HL-60 (cell line): Measurements from ENCODE around the gene CFAP57.

Source experiments
- POLR2AphosphoS5 ChIP-seq: IDR thresholded peaks from 2 replicates; pipeline ENCODE4 v1.6.1; 2012; ENCODE audit warnings: low read depth
- TF ChIP-seq, protein P1 (sequence below): IDR thresholded peaks from one replicate; pipeline ENCODE4 v1.5.1; 2011; ENCODE audit warnings: low read length, control low read depth, inconsistent platforms; ENCODE audit not compliant: insufficient read depth

DNA sequence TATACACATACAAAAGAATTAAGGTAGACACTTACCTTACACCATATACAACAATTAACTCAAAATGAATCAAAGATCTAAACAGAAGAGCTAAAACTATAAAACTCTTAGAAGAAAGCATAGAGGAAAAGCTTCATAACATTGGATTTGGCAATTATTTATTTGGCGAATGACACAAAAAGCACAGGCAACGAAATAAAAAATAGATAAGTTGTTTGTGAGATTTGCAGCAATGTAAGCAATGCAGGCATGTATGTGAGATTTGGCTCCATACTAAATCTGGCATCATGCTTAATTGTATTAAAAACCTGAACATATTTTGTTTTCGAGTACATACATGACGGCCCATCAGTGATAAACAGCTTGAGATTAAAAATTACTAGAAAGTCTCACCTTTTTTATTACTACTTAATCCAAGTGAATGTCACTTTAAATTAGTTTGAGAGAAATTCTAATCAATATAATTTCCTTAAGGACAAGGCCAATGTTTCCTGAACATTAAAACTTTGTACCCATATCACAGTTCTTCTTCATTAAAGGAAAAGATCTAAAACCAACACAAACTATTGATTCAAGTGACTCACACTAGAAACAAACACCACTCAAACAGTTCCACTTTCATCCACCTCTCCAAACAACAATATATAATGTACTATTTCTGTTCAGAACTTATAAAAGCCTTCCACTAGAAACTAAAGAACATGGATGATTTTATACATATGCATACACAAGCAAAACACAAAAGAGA is 74.5 kb downstream of the CFAP57 start:
- no peak for TF ChIP-seq POLR2AphosphoS5
- TF ChIP-seq, protein P1, sequence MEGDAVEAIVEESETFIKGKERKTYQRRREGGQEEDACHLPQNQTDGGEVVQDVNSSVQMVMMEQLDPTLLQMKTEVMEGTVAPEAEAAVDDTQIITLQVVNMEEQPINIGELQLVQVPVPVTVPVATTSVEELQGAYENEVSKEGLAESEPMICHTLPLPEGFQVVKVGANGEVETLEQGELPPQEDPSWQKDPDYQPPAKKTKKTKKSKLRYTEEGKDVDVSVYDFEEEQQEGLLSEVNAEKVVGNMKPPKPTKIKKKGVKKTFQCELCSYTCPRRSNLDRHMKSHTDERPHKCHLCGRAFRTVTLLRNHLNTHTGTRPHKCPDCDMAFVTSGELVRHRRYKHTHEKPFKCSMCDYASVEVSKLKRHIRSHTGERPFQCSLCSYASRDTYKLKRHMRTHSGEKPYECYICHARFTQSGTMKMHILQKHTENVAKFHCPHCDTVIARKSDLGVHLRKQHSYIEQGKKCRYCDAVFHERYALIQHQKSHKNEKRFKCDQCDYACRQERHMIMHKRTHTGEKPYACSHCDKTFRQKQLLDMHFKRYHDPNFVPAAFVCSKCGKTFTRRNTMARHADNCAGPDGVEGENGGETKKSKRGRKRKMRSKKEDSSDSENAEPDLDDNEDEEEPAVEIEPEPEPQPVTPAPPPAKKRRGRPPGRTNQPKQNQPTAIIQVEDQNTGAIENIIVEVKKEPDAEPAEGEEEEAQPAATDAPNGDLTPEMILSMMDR, result no peak
